T47D (cell line): ENCODE data around the gene PDRG1.

ENCODE experiments used
- DNase-seq, 2 experiments: peaks; one replicate each; pipeline versions ENCODE4 v3.0.0 to v3.0.0-alpha.2; 2011 to 2012; ENCODE audit warnings: low read depth in 1 of 2, low spot score in 1 of 2
- JUND ChIP-seq: IDR thresholded peaks from 2 replicates; pipeline ENCODE4 v1.6.1; 2012; ENCODE audit warnings: low read depth
- in situ Hi-C: cut with HindIII; loops from 2 replicates; pipeline ENCODE4 v1.10.0; 2016; ENCODE audit warnings: low sequenced_read_pairs, low pct_unique_long_range_greater_than_20kb

Gene PDRG1

GRCh38 chr20:31954500-31954899, 2.7 kb upstream of the PDRG1 start:
- no peak for DNase-seq
- in situ Hi-C loops: no loop called here
- TF ChIP-seq JUND: no peak

GRCh38 chr20:31953556-31954148, 1.8 kb upstream of the PDRG1 start:
- no peak for DNase-seq
- TF ChIP-seq JUND: no peak
- in situ Hi-C loops: no loop called here

- DNase-seq: no peak
- no peak for TF ChIP-seq JUND
- in situ Hi-C loops: no loop called here
Measured at GRCh38 chr20:31951203-31951529, 680 bp downstream of the PDRG1 start.

- TF ChIP-seq JUND: no peak
- no peak for DNase-seq
- in situ Hi-C loops: no loop called here
Measured at GRCh38 chr20:31949877-31950646, 1.8 kb downstream of the PDRG1 start.

GRCh38 chr20:31948008-31948407, 3.8 kb downstream of the PDRG1 start:
- TF ChIP-seq JUND: no peak
- no peak for DNase-seq
- in situ Hi-C loops: no loop called here

GRCh38 chr20:31945785-31946184, 6.1 kb downstream of the PDRG1 start:
- in situ Hi-C loops: no loop called here
- no peak for DNase-seq
- no peak for TF ChIP-seq JUND

GRCh38 chr20:31945319-31945718, 6.5 kb downstream of the PDRG1 start:
- in situ Hi-C loops: no loop called here
- DNase-seq: no peak
- no peak for TF ChIP-seq JUND

GRCh38 chr20:31943052-31943471, 8.8 kb downstream of the PDRG1 start:
- DNase-seq: peak; percentile 24 to 66
- in situ Hi-C loops: loop anchor here (5.0 kb wide), 1 partner anchor 79 kb away; no protein-coding TSS in a partner anchor
- no peak for TF ChIP-seq JUND

- no peak for TF ChIP-seq JUND
- in situ Hi-C loops: loop anchor here (5.0 kb wide), 1 partner anchor 83 kb away; no protein-coding TSS in a partner anchor
- DNase-seq: no peak
Measured at GRCh38 chr20:31939661-31940060, 12.2 kb downstream of the PDRG1 start.

- no peak for DNase-seq
- TF ChIP-seq JUND: no peak
- in situ Hi-C loops: no loop called here
Measured at GRCh38 chr20:31937820-31938219, 14.0 kb downstream of the PDRG1 start.

- DNase-seq: no peak
- in situ Hi-C loops: no loop called here
- TF ChIP-seq JUND: no peak
Measured at GRCh38 chr20:31936420-31936819, 15.4 kb downstream of the PDRG1 start.

- no peak for DNase-seq
- in situ Hi-C loops: no loop called here
- no peak for TF ChIP-seq JUND
Measured at GRCh38 chr20:31934968-31935764, 16.7 kb downstream of the PDRG1 start.

GRCh38 chr20:31934491-31934890, 17.4 kb downstream of the PDRG1 start:
- no peak for DNase-seq
- TF ChIP-seq JUND: no peak
- in situ Hi-C loops: no loop called here

- TF ChIP-seq JUND: no peak
- DNase-seq: no peak
- in situ Hi-C loops: no loop called here
Measured at GRCh38 chr20:31933698-31934097, 18.1 kb downstream of the PDRG1 start.
